Ascending aorta (tissue), 2 donors: Measurements from ENCODE around the gene AIG1. TPM values are rescaled to one million over a fixed set of nuclear protein-coding genes. Genes with fewer than 3 reads are reported as not detected.

ENCODE experiments used
- DNase-seq, 2 donors: peaks; one replicate each; pipeline ENCODE4 v3.0.0-alpha.2; 2019; ENCODE audit warnings: low spot score in 2 of 2
- H3K27ac ChIP-seq, 2 donors: fragments of 200-600 bp; sonication (generic); one replicate each; pipeline ENCODE4 v1.5.1; 2016 to 2017; ENCODE audit warnings: mild to moderate bottlenecking in 1 of 2
- H3K27me3 ChIP-seq: fragments of 200-600 bp; sonication (generic); one replicate; pipeline ENCODE4 v1.5.1; 2017
- H3K36me3 ChIP-seq, 2 donors: fragments of 200-600 bp; sonication (generic); one replicate each; pipeline ENCODE4 v1.5.1; 2016
- H3K4me1 ChIP-seq, 2 donors: fragments of 200-600 bp; sonication (generic); one replicate each; pipeline ENCODE4 v1.5.1; 2016 to 2017; ENCODE audit warnings: mild to moderate bottlenecking in 1 of 2
- H3K4me3 ChIP-seq, 2 donors: fragments of 200-600 bp; sonication (generic); one replicate each; pipeline ENCODE4 v1.5.1; 2016 to 2017; ENCODE audit warnings: mild to moderate bottlenecking in 1 of 2
- H3K9me3 ChIP-seq, 2 donors: fragments of 200-600 bp; sonication (generic); one replicate each; pipeline ENCODE4 v1.5.1; 2016
- CTCF ChIP-seq, 3 experiments: fragments of 200-600 bp in 2 of 3; fragments of 450-650 bp in 1 of 3; sonication (generic) in 2 of 3; IDR thresholded peaks; one replicate each; pipeline ENCODE4 v1.5.1; 2016 to 2019; ENCODE audit warnings: antibody characterized with exemption in 3 of 3, mild to moderate bottlenecking in 1 of 3, moderate library complexity in 1 of 3
- intact Hi-C: fragments of 100-400 bp; cut with DNase I; formaldehyde crosslinking; loops from one replicate; pipeline ENCODE4 v1.15.1; 2023
- total RNA-seq: library from RNA; depleted of rRNA; stranded (reverse); fragments of >200 nt; gene quantifications from one replicate; pipeline ENCODE4 v1.1.0, GENCODE V29; 2016

Gene AIG1
- total RNA-seq, 1 donor from 2014 or later, result 5.3 TPM

GRCh38 chr6:143063631-143064030 is 2.9 kb downstream of the AIG1 start:
- no peaks in the 10 kb centered on the region for H3K36me3 ChIP-seq
- intact Hi-C loops, result loop anchor here (5.0 to 10.0 kb wide), 3 partner anchors 344 to 369 kb away; no protein-coding TSS in a partner anchor
- peaks cover 4 to 7% of the 10 kb centered on the region in 2 donors for H3K4me1 ChIP-seq
- H3K4me3 ChIP-seq, result no peak overlapping the region
- no peak overlapping the region for H3K27ac ChIP-seq
- DNase-seq, result no peak
- no peaks in the 10 kb centered on the region for H3K9me3 ChIP-seq
- no peak for TF ChIP-seq CTCF (IDR thresholded peaks at IDR 0.05)
- H3K27me3 ChIP-seq, result no peaks in the 10 kb centered on the region

DNA sequence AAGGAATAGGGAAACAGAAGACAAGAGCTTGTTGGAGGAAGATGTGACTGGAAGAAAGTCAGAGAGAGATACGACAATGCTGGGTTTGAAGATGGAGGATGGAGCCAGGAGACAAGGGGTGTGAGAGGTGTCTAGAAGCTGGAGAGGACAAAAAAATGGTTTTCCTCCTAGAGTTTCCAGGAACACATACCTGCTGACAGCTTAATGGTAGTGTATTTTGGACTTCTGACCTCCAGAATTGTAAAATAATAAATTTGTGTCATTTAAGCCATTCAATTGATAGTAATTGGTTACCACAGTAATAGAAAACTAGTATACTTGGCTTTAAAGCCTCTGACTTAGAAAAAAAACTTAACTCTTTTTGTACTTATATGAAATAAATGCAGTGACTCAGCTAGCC is 3.6 kb downstream of the AIG1 start:
- Histone ChIP-seq H3K9me3 (no peaks in the 10 kb centered on the region), H3K27ac (no peak overlapping the region), H3K36me3 (no peaks in the 10 kb centered on the region), H3K27me3 (no peaks in the 10 kb centered on the region), H3K4me3 (no peak overlapping the region), H3K4me1 (peaks cover 4 to 7% of the 10 kb centered on the region in 2 donors)
- TF ChIP-seq CTCF (IDR thresholded peaks at IDR 0.05), result no peak
- no peak for DNase-seq
- intact Hi-C loops, result loop anchor here (5.0 to 10.0 kb wide), 3 partner anchors 343 to 369 kb away; no protein-coding TSS in a partner anchor

DNA sequence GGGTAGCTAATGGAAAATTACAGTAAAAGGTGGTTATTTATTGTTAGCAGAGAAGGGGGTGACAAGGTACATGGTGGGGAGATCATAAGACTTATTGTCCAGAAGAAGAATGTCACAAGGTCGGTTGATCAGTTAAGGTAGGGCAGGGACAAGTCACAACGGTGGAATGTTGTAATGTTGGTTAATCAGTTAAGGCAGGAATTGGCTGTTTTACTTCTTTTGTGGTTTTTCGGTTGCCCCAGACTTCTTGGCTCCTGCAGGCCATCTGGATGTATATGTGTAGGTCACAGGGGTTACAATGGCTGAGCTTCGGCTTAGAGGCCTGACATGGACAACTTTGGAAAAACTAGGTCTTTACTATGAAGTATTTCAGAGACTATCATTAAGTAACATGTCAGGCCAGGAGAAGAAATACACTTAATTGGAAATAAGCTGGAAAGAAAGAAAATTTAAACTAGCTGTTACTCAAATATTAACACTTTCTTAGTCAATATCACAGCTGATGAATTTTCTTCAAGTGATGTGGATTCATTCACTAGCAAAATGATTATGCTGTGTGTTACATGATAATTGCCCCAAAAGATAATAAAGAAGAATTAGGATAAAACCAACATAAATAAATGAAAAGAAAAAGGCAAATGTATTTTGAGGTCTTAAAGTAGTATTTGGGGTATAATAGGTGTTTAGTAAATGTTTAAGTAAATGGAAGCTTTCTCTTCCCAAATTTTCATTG is 4.4 kb downstream of the AIG1 start:
- no peak overlapping the region for H3K4me3 ChIP-seq
- intact Hi-C loops, result loop anchor here (5.0 to 10.0 kb wide), 3 partner anchors 342 to 370 kb away; no protein-coding TSS in a partner anchor
- no peak for TF ChIP-seq CTCF (IDR thresholded peaks at IDR 0.05)
- no peak overlapping the region for H3K27ac ChIP-seq
- no peaks in the 10 kb centered on the region for H3K9me3 ChIP-seq
- H3K4me1 ChIP-seq, result peaks cover 4 to 7% of the 10 kb centered on the region in 2 donors
- H3K36me3 ChIP-seq, result no peaks in the 10 kb centered on the region
- no peaks in the 10 kb centered on the region for H3K27me3 ChIP-seq
- DNase-seq, result no peak

GRCh38 chr6:143068001-143068400 is 7.3 kb downstream of the AIG1 start:
- intact Hi-C loops, result loop anchor here (10.0 kb wide), 1 partner anchor 373 kb away; no protein-coding TSS in a partner anchor
- no peak for TF ChIP-seq CTCF (IDR thresholded peaks at IDR 0.05)
- Histone ChIP-seq H3K36me3 (no peaks in the 10 kb centered on the region), H3K4me3 (no peak overlapping the region), H3K27ac (no peak overlapping the region), H3K9me3 (no peaks in the 10 kb centered on the region), H3K4me1 (no peaks in the 10 kb centered on the region), H3K27me3 (no peaks in the 10 kb centered on the region)
- DNase-seq, result no peak

DNA sequence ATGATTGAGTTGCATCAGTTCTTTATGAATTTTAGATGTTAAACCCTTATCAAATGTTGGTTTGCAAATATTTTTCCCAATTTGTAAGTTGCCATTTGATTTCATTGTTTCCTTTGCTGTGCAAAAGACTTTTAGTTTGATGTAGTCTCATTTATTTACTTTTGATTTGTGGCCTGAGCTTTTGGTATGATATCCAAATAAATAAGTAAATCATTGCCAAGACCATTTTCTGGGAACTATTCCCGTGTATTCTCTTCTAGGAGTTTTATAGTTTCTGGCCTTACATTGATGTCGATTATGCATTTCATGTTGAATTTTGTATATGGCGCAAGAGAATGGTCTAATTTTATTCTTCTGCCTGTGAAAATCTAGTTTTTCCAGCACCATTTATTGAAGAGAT is 13.4 kb downstream of the AIG1 start:
- no peak for TF ChIP-seq CTCF (IDR thresholded peaks at IDR 0.05)
- no peak overlapping the region for H3K4me3 ChIP-seq
- DNase-seq, result no peak
- H3K36me3 ChIP-seq, result no peaks in the 10 kb centered on the region
- intact Hi-C loops, result no loop called here
- peaks cover 0 to 4% of the 10 kb centered on the region in 2 donors for H3K9me3 ChIP-seq
- no peaks in the 10 kb centered on the region for H3K27me3 ChIP-seq
- H3K27ac ChIP-seq, result no peak overlapping the region
- H3K4me1 ChIP-seq, result no peaks in the 10 kb centered on the region
